GM12878 (cell line): ENCODE measurements around the gene OSCP1. TPM values are rescaled to one million over a fixed set of nuclear protein-coding genes. Genes with fewer than 3 reads are reported as not detected.
A peak's percentile ranks its signal among the peaks of the same experiment; 100 is the strongest.

ENCODE experiments used
- ATAC-seq: fragments of 200-7000 bp; cut with Tn5 transposase; 3 replicates; pipeline ENCODE4 v1.9.1; 2020; ENCODE audit warnings: mild to moderate bottlenecking, moderate library complexity
- BruUV-seq: library from RNA; stranded (reverse); fragments of 400-500 nt; replicated peaks from 2 replicates; lab custom pipeline; 2021; lab: Mats Ljungman, UMichigan
- CTCF ChIA-PET: fragments of 300-600 bp; sonication (Branson Sonifier 250); formaldehyde crosslinking; extraction: SDS; loops from one replicate; lab custom pipeline; 2021; ENCODE audit warnings: inconsistent platforms; lab: Yijun Ruan, JAX
- POLR2A ChIA-PET: fragments of 350-600 bp; formaldehyde crosslinking; extraction: SDS; loops from one replicate; lab custom pipeline; 2021; ENCODE audit warnings: inconsistent platforms; lab: Charles Lee
- RAD21 ChIA-PET: fragments of 300-600 bp; sonication (Branson Sonifier 250); formaldehyde crosslinking; loops from one replicate; lab custom pipeline; 2023; ENCODE audit warnings: antibody characterized with exemption; ENCODE audit not compliant: unreplicated experiment; lab: Charles Lee
- SMC1A ChIA-PET: fragments of 300-600 bp; sonication (Branson Sonifier 250); formaldehyde crosslinking; loops from one replicate; lab custom pipeline; 2023; ENCODE audit not compliant: unreplicated experiment, uncharacterized antibody; lab: Charles Lee
- DNase-seq: peaks from one replicate; pipeline ENCODE4 v3.0.0-alpha.2; 2011; ENCODE audit warnings: low read depth, low spot score
- FAIRE-seq: peaks from 3 replicates; lab custom pipeline; 2011; peaks lifted over from hg19 to GRCh38; lab: Jason Lieb, UNC
- H2AFZ ChIP-seq: 2 replicates; pipeline ENCODE4 v1.6.0; 2011; ENCODE audit warnings: low read depth, low read length, control low read depth; ENCODE audit not compliant: control insufficient read depth
- H3K27ac ChIP-seq: 2 replicates; pipeline ENCODE4 v1.5.1; 2011; ENCODE audit warnings: control low read depth; ENCODE audit not compliant: control insufficient read depth, insufficient read depth
- H3K27me3 ChIP-seq, 2 experiments: replicated peaks in 1 of 2; 2 replicates each; pipeline versions ENCODE4 v1.6.0 to v1.6.1; 2011; ENCODE audit warnings: low read length in 1 of 2; ENCODE audit not compliant: control insufficient read depth in 2 of 2, insufficient read depth in 2 of 2
- H3K36me3 ChIP-seq, 2 experiments: 2 replicates each; pipeline ENCODE4 v1.5.1; 2011; ENCODE audit warnings: low read length in 1 of 2; ENCODE audit not compliant: control insufficient read depth in 2 of 2, insufficient read depth in 2 of 2
- H3K4me1 ChIP-seq: 2 replicates; pipeline ENCODE4 v1.6.1; 2011; ENCODE audit warnings: mild to moderate bottlenecking, low read length, moderate library complexity, mixed read lengths; ENCODE audit not compliant: control insufficient read depth, insufficient read depth
- H3K4me2 ChIP-seq: 2 replicates; pipeline ENCODE4 v1.6.0; 2011; ENCODE audit warnings: control low read depth; ENCODE audit not compliant: control insufficient read depth, insufficient read depth
- H3K4me3 ChIP-seq: fragments of 200-600 bp; sonication (generic); 2 replicates; pipeline ENCODE4 v1.5.1; 2016
- H3K79me2 ChIP-seq: 2 replicates; pipeline ENCODE4 v1.6.0; 2011; ENCODE audit warnings: low read length; ENCODE audit not compliant: control insufficient read depth, insufficient read depth
- H3K9ac ChIP-seq: 2 replicates; pipeline ENCODE4 v1.8.0; 2011; ENCODE audit warnings: low read length, control low read depth, mixed read lengths; ENCODE audit not compliant: control insufficient read depth, insufficient read depth
- H3K9me3 ChIP-seq: replicated peaks from 3 replicates; pipeline ENCODE4 v1.5.1; 2011; ENCODE audit warnings: mild to moderate bottlenecking, low read length; ENCODE audit not compliant: control insufficient read depth, insufficient read depth
- H4K20me1 ChIP-seq: 2 replicates; pipeline ENCODE4 v1.6.0; 2011; ENCODE audit not compliant: control insufficient read depth, insufficient read depth
- DPF2 ChIP-seq: fragments of 450-650 bp; IDR thresholded peaks from 2 replicates; pipeline ENCODE4 v1.6.1; 2017; ENCODE audit warnings: mild to moderate bottlenecking
- IKZF1 ChIP-seq: fragments of 450-650 bp; conservative IDR thresholded peaks from 2 replicates; pipeline ENCODE4 v1.6.1; 2017; ENCODE audit warnings: antibody characterized with exemption, mild to moderate bottlenecking
- IKZF2 ChIP-seq, 2 experiments: fragments of 450-650 bp; IDR thresholded peaks; 2 replicates each; pipeline ENCODE4 v1.6.1; 2017; ENCODE audit warnings: mild to moderate bottlenecking in 2 of 2, moderate library complexity in 2 of 2
- MEF2B ChIP-seq: fragments of 450-650 bp; IDR thresholded peaks from 2 replicates; pipeline ENCODE4 v1.6.1; 2018; ENCODE audit warnings: mild to moderate bottlenecking, moderate library complexity; ENCODE audit not compliant: partially characterized antibody, poor library complexity, severe bottlenecking
- NKRF ChIP-seq: fragments of 450-650 bp; conservative IDR thresholded peaks from 2 replicates; pipeline ENCODE4 v1.6.1; 2017; ENCODE audit warnings: mild to moderate bottlenecking, moderate library complexity
- PAX5 ChIP-seq: IDR thresholded peaks from 2 replicates; pipeline ENCODE4 v1.6.1; 2011; ENCODE audit warnings: low read depth, low read length, borderline replicate concordance
- PRDM15 ChIP-seq: fragments of 450-650 bp; formaldehyde crosslinking; IDR thresholded peaks from 2 replicates; pipeline ENCODE4 v1.4.0; 2020; ENCODE audit warnings: mild to moderate bottlenecking, moderate library complexity
- WGBS: methylation state at CpG from one replicate; pipeline ENCODE4 v1.1.6; 2016; ENCODE audit warnings: low lambda C conversion rate; ENCODE audit not compliant: insufficient replicate concordance, insufficient coverage; ENCODE audit errors: missing lambda C conversion rate; 5-methylcytosine and 5-hydroxymethylcytosine counted together
- in situ Hi-C: fragments of 300-500 bp; cut with MboI; formaldehyde crosslinking; loops from 9 replicates; pipeline ENCODE4 v1.14.3; 2018; ENCODE audit warnings: mixed read lengths
- intact Hi-C: fragments of 100-400 bp; cut with micrococcal nuclease; formaldehyde crosslinking; loops from one replicate; pipeline ENCODE4 v1.14.2; 2022; ENCODE audit not compliant: unreplicated experiment
- polyA plus RNA-seq, 11 experiments: library from polyadenylated mRNA; depleted of rRNA in 4 of 11; unstranded in 6 of 11; stranded (reverse) in 5 of 11; fragments of >200 nt; fragmentation: Nextera tagmentation in 4 of 11; fragmentation: Illumina TruSeq in 1 of 11; extraction: Ambion mirVana in 4 of 11; extraction: Trizol in 1 of 11; gene quantifications; 1 replicate in 1 of 11; 2 replicates in 10 of 11; pipeline versions ENCODE4 v1.2.1 to v1.2.3, GENCODE V29; 2011 to 2016; ENCODE audit warnings: inconsistent platforms in 2 of 11, missing spikeins in 2 of 11, low read depth in 1 of 11
- total RNA-seq, 4 experiments: library from RNA; depleted of rRNA in 3 of 4; stranded (reverse); fragments of >200 nt in 3 of 4; fragmentation: Illumina TruSeq in 1 of 4; extraction: Trizol in 1 of 4; gene quantifications; 2 replicates each; pipeline versions ENCODE4 v1.2.1 to v1.2.3, GENCODE V29; 2013 to 2021
- TF ChIP-seq, protein P1 (sequence below), 3 experiments: IDR thresholded peaks in 2 of 3; conservative IDR thresholded peaks in 1 of 3; 2 replicates each; pipeline ENCODE4 v1.5.1; 2011; ENCODE audit warnings: low read depth in 3 of 3, low read length in 3 of 3, mild to moderate bottlenecking in 3 of 3, control low read depth in 2 of 3, moderate library complexity in 2 of 3, inconsistent platforms in 1 of 3, mixed read lengths in 1 of 3; ENCODE audit not compliant: control insufficient read depth in 2 of 3, insufficient read depth in 1 of 3; ENCODE audit errors: extremely low read depth in 1 of 3

The OSCP1 gene
- total and polyA plus RNA-seq, 10 of the 15 experiments (the other 5 are each of a cell fraction or from before 2014, with no cell fraction given): 1.8 to 5.9 (median 3.0) TPM

DNA sequence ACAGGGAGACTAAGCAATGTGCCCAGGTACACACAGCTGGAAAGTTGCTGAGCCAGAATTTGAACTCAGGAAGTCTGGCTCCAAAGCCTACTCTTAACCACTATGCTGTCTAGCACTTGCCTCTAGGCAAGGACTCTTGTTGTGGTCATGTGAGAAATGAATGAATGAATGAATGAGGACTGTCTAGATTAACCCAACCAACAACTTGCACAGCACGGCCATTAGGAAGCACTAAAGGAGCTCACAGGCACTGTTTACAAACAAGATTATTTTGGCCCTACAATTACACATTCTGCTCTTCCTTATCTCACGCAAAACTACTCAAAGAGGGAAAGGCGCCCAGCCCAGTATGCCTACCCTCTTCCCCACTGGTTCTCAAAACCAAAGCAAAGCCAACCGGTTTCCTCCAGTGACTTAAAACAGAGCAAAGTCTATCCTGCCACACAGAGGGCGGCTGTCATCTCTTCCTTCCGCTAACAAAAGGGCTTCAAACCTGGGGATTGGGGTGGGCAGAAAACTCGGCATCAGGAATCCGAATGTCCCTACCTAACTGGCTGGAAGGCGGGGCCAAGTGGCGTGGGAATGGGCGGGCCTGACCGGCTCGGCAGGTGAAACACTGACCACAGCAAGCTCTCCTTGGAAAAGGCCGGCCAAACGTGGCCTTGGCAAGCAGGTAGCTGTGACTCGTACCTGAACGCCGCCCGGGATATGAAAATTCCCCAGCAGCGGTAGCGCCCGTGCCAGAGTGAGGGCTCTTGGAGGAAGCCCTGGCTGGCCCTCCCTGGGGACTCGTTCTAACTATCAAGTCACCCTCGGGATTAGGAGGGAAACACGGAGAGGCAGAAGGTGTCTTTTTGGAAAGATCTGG is 65.5 kb downstream of the OSCP1 start:
- Histone ChIP-seq H4K20me1 (no peaks in the 10 kb centered on the region), H3K4me2 (peak overlapping the region; percentile 73), H3K79me2 (peaks cover 50% of the 10 kb centered on the region), H3K9ac (peak overlapping the region; percentile 79), H3K4me1 (peaks cover 35% of the 10 kb centered on the region), H3K9me3 (no peaks in the 10 kb centered on the region; the same call in 2 of the 3 replicates), H3K36me3 (0 out of 4 replicates have a peak, but pooled peaks cover 0 to 7% of the 10 kb centered on the region in 2 experiments), H3K27me3 (no peaks in the 10 kb centered on the region), H3K4me3 (peak overlapping the region; percentile 85), H3K27ac (peak overlapping the region; percentile 68), H2AFZ (peak overlapping the region; percentile 35)
- DNase-seq: no peak
- TSS peak; percentile 64 for BruUV-seq
- peak; percentile 38 for FAIRE-seq
- RAD21 ChIA-PET: interaction anchor here (0.7 to 3.3 kb wide), 8 partner anchors 9 to 42 kb away, joined by 3 to 11 read pairs (median 4); partner anchors contain the start of gene LSM10
- POLR2A ChIA-PET: interaction anchor here (0.6 to 4.4 kb wide), 11 partner anchors 8 to 235 kb away, joined by 3 to 44 read pairs (median 3); partner anchors contain the start of genes LSM10, SH3D21 and TRAPPC3
- CTCF ChIA-PET: interaction anchor here (0.7 to 2.6 kb wide), 6 partner anchors 16 to 235 kb away, joined by 3 to 31 read pairs (median 4); partner anchors contain the start of gene TRAPPC3
- ATAC-seq: peak; percentile 0
- intact Hi-C loops (loop anchor here (10.0 kb wide), 2 partner anchors 160 to 230 kb away; partner anchors contain the start of genes MAP7D1 and THRAP3), in situ Hi-C loops (no loop called here)
- WGBS: 2% methylated on average over 25 of the region's 25 CpGs
- SMC1A ChIA-PET: interaction anchor here (0.7 to 2.3 kb wide), 4 partner anchors 12 to 235 kb away, joined by 3 to 14 read pairs (median 3); partner anchors contain the start of genes EVA1B, LSM10 and TRAPPC3
- TF ChIP-seq PAX5: no peak
- peak; percentile 56 for TF ChIP-seq IKZF1
- TF ChIP-seq NKRF: 0 out of 2 replicates have a peak, but pooled peaks have one; percentile 1
- TF ChIP-seq, protein P1, sequence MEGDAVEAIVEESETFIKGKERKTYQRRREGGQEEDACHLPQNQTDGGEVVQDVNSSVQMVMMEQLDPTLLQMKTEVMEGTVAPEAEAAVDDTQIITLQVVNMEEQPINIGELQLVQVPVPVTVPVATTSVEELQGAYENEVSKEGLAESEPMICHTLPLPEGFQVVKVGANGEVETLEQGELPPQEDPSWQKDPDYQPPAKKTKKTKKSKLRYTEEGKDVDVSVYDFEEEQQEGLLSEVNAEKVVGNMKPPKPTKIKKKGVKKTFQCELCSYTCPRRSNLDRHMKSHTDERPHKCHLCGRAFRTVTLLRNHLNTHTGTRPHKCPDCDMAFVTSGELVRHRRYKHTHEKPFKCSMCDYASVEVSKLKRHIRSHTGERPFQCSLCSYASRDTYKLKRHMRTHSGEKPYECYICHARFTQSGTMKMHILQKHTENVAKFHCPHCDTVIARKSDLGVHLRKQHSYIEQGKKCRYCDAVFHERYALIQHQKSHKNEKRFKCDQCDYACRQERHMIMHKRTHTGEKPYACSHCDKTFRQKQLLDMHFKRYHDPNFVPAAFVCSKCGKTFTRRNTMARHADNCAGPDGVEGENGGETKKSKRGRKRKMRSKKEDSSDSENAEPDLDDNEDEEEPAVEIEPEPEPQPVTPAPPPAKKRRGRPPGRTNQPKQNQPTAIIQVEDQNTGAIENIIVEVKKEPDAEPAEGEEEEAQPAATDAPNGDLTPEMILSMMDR (IDR thresholded peaks at IDR 0.05 in 2 of 3, conservative IDR thresholded peaks at IDR 0.05 in 1 of 3; ENCODE audit: control insufficient read depth in 2 of 3, extremely low read depth in 1 of 3, insufficient read depth in 1 of 3, low read depth in 3 of 3, low read length in 3 of 3): peak in 1 of 3 experiments; percentile 13; a peak in 1 of 6 replicates
- peak; percentile 71 for TF ChIP-seq MEF2B
- TF ChIP-seq DPF2: 0 out of 2 replicates have a peak, but pooled peaks have one; percentile 10
- TF ChIP-seq PRDM15 (CRISPR knock-in tag): no peak; the same call in 1 of the 2 replicates
- TF ChIP-seq IKZF2 (IDR thresholded peaks at IDR 0.05): peak; percentile 41 to 42; a peak in 2 of 4 replicates
